Measurements from ENCODE around the gene CCDC142.
"Not testable (repeated sequence)": the region's sequence is repeated elsewhere in the genome, so short reads cannot be mapped to it uniquely, and the experiment has no call there.

The CCDC142 gene

DNA sequence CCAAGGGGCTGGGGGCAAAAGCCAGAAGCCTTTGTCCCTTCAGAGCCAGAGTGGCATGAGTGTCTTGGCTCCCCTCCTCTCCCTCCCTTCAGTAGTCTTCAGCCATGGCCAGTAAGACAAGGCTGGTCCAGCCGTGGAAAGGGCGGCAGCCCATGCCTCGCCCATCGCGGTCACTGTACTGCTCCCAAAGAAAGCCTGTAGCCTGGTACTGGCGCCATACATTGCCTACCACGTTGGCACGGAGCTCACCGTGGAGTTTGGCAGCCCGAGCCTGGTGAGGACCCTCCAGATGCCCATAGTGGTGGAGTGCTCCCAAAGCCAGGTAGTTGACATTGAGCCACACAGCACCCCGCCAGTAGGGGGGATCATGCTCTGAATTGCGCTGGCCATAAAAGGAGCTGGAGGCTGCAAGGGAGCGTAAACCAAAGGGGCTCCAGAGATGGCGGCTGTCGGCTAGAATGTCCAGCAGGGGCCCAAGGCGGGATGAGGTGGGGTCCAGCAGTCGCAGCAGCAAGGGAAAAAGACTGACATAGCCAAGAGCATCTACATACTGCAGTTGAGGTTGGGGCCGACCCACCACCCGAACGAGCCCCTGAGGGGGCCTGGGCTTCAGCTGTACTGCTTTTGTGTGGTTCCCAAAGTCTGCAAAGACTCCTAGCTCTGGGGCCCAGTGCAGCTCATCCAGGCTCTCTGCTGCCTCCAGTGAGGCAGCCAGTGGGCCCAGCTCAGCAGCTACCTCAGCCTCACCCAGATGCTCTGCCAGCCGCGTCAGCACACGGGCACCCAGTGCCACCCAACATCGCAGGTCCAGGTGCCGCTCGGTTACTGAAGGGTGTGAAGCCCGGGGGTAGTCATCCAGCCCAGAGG, 21.4 kb downstream of the CCDC142 start:
- no peak overlapping the region for H4K91ac ChIP-seq (ENCODE audit: low read length)
- peaks cover 27 to 31% of the 10 kb centered on the region in 2 experiments for H3K36me3 ChIP-seq (ENCODE audit: control insufficient read depth in 1 of 2, insufficient read depth in 2 of 2, low read depth in 1 of 2, low read length in 2 of 2)
- 97% methylated on average over 27 of the region's 27 CpGs for WGBS
- H4K8ac ChIP-seq (ENCODE audit: low read length) = no peak overlapping the region
- H3K14ac ChIP-seq (ENCODE audit: low read length in 2 of 2) = no peak overlapping the region
- H3K27ac ChIP-seq (ENCODE audit: low read length, poor library complexity, severe bottlenecking) = no peak overlapping the region
- H3K79me1 ChIP-seq (replicated peaks; ENCODE audit: low read length, poor library complexity, severe bottlenecking) = peaks cover 33% of the 10 kb centered on the region
- peaks cover 8% of the 10 kb centered on the region for H3K4me1 ChIP-seq (ENCODE audit: control insufficient read depth, insufficient read depth, low read depth, low read length)
- no peak overlapping the region for H3K23ac ChIP-seq (ENCODE audit: low read length in 2 of 2)
- H2AFZ ChIP-seq (ENCODE audit: low read depth, low read length) = no peak overlapping the region
- peak overlapping the region in 1 of 2 experiments; percentile 6 for H3K4me3 ChIP-seq (ENCODE audit: insufficient read depth in 1 of 2, low read depth in 1 of 2, low read length in 2 of 2)
- no peaks in the 10 kb centered on the region for H3K27me3 ChIP-seq (ENCODE audit: control insufficient read depth in 1 of 2, insufficient read depth in 1 of 2, low read length in 2 of 2)
- no peak overlapping the region for H2BK15ac ChIP-seq (ENCODE audit: low read depth, poor library complexity, severe bottlenecking)
- H3K9ac ChIP-seq (ENCODE audit: low read length) = no peak overlapping the region
- no peak overlapping the region for H2BK12ac ChIP-seq (ENCODE audit: low read length in 2 of 2)
- H3K18ac ChIP-seq (ENCODE audit: low read depth in 1 of 2, low read length in 2 of 2) = no peak overlapping the region
- H3K4me2 ChIP-seq (ENCODE audit: low read length, poor library complexity, severe bottlenecking) = no peak overlapping the region
- H2BK5ac ChIP-seq (ENCODE audit: low read depth, low read length, poor library complexity, severe bottlenecking) = no peak overlapping the region
- H3K4ac ChIP-seq (ENCODE audit: low read depth in 1 of 2, low read length in 2 of 2) = no peak overlapping the region
- no peak overlapping the region for H2AK5ac ChIP-seq (ENCODE audit: low read length, severe bottlenecking)
- DNase-seq = no peak
- no peak overlapping the region for H2BK120ac ChIP-seq (ENCODE audit: low read depth, low read length)
- H3K9me3 ChIP-seq (ENCODE audit: control insufficient read depth, low read length) = no peaks in the 10 kb centered on the region

GRCh38 chr2:74460187-74460586, 22.6 kb downstream of the CCDC142 start:
- H3K9ac ChIP-seq (ENCODE audit: low read length); H2AFZ ChIP-seq (ENCODE audit: low read depth, low read length); H3K27ac ChIP-seq (ENCODE audit: low read length, poor library complexity, severe bottlenecking); H3K4me3 ChIP-seq (ENCODE audit: insufficient read depth in 1 of 2, low read depth in 1 of 2, low read length in 2 of 2); H3K4me2 ChIP-seq (ENCODE audit: low read length, poor library complexity, severe bottlenecking); H3K9me3 ChIP-seq (ENCODE audit: control insufficient read depth, low read length); H4K8ac ChIP-seq (ENCODE audit: low read length); H2BK12ac ChIP-seq (ENCODE audit: low read length in 2 of 2); H2BK120ac ChIP-seq (ENCODE audit: low read depth, low read length); H2BK5ac ChIP-seq (ENCODE audit: low read depth, low read length, poor library complexity, severe bottlenecking); H2BK15ac ChIP-seq (ENCODE audit: low read depth, poor library complexity, severe bottlenecking); H3K18ac ChIP-seq (ENCODE audit: low read depth in 1 of 2, low read length in 2 of 2); H3K14ac ChIP-seq (ENCODE audit: low read length in 2 of 2); H3K23ac ChIP-seq (ENCODE audit: low read length in 2 of 2); H2AK5ac ChIP-seq (ENCODE audit: low read length, severe bottlenecking); H3K27me3 ChIP-seq (ENCODE audit: control insufficient read depth in 1 of 2, insufficient read depth in 1 of 2, low read length in 2 of 2); H4K91ac ChIP-seq (ENCODE audit: low read length); DNase-seq: not testable (repeated sequence)
- Histone ChIP-seq H3K4ac (ENCODE audit: low read depth in 1 of 2, low read length in 2 of 2) (peak overlapping the region in 1 of 2 experiments; percentile 9), H3K4me1 (ENCODE audit: control insufficient read depth, insufficient read depth, low read depth, low read length) (peaks cover 13% of the 10 kb centered on the region), H3K36me3 (ENCODE audit: control insufficient read depth in 1 of 2, insufficient read depth in 2 of 2, low read depth in 1 of 2, low read length in 2 of 2) (peaks cover 27 to 36% of the 10 kb centered on the region in 2 experiments), H3K79me1 (replicated peaks; ENCODE audit: low read length, poor library complexity, severe bottlenecking) (peaks cover 43% of the 10 kb centered on the region)
- WGBS = 95% methylated on average over 10 of the region's 10 CpGs

DNA sequence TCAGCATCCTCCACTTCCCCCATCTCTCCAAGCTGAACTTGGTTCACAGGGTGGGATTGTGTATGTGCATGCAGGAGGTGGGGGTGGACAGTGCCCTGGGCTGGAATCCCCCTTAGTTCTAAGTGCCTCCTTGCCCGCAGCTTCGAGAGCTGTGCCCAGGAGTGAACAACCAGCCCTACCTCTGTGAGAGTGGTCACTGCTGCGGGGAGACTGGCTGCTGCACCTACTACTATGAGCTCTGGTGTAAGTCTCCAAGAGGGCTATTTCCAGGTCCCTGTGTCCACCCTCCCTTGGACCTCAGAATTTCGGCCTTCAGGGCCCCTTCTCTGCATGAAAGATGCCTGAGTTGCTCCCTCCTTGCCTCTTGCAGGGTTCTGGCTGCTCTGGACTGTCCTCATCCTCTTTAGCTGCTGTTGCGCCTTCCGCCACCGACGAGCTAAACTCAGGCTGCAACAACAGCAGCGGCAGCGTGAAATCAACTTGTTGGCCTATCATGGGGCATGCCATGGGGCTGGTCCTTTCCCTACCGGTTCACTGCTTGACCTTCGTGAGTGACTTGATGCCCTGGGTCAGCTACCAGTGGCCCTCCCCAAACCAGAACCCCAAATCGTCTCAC, 23.2 kb downstream of the CCDC142 start:
- not testable (repeated sequence) for H2BK15ac ChIP-seq (ENCODE audit: low read depth, poor library complexity, severe bottlenecking); H2AFZ ChIP-seq (ENCODE audit: low read depth, low read length); H2BK120ac ChIP-seq (ENCODE audit: low read depth, low read length); H2BK5ac ChIP-seq (ENCODE audit: low read depth, low read length, poor library complexity, severe bottlenecking); H2BK12ac ChIP-seq (ENCODE audit: low read length in 2 of 2); DNase-seq; H3K4ac ChIP-seq (ENCODE audit: low read depth in 1 of 2, low read length in 2 of 2); H4K91ac ChIP-seq (ENCODE audit: low read length); H3K9me3 ChIP-seq (ENCODE audit: control insufficient read depth, low read length); H3K23ac ChIP-seq (ENCODE audit: low read length in 2 of 2); H4K8ac ChIP-seq (ENCODE audit: low read length); H3K27ac ChIP-seq (ENCODE audit: low read length, poor library complexity, severe bottlenecking); H3K18ac ChIP-seq (ENCODE audit: low read depth in 1 of 2, low read length in 2 of 2); H2AK5ac ChIP-seq (ENCODE audit: low read length, severe bottlenecking); H3K14ac ChIP-seq (ENCODE audit: low read length in 2 of 2); H3K27me3 ChIP-seq (ENCODE audit: control insufficient read depth in 1 of 2, insufficient read depth in 1 of 2, low read length in 2 of 2)
- peak overlapping the region in 1 of 2 experiments; percentile 99 for H3K4me3 ChIP-seq (ENCODE audit: insufficient read depth in 1 of 2, low read depth in 1 of 2, low read length in 2 of 2)
- H3K9ac ChIP-seq (ENCODE audit: low read length) = peak overlapping the region; percentile 96
- H3K36me3 ChIP-seq (ENCODE audit: control insufficient read depth in 1 of 2, insufficient read depth in 2 of 2, low read depth in 1 of 2, low read length in 2 of 2) = peaks cover 27 to 36% of the 10 kb centered on the region in 2 experiments
- H3K4me2 ChIP-seq (ENCODE audit: low read length, poor library complexity, severe bottlenecking) = peak overlapping the region; percentile 24
- H3K4me1 ChIP-seq (ENCODE audit: control insufficient read depth, insufficient read depth, low read depth, low read length) = peaks cover 13% of the 10 kb centered on the region
- peaks cover 43% of the 10 kb centered on the region for H3K79me1 ChIP-seq (replicated peaks; ENCODE audit: low read length, poor library complexity, severe bottlenecking)
- 90% methylated on average over 13 of the region's 13 CpGs for WGBS

- H2AK5ac ChIP-seq (ENCODE audit: low read length, severe bottlenecking) = peak overlapping the region; percentile 90
- H3K4ac ChIP-seq (ENCODE audit: low read depth in 1 of 2, low read length in 2 of 2) = peak overlapping the region; percentile 64 to 94
- no peak overlapping the region for H2AFZ ChIP-seq (ENCODE audit: low read depth, low read length)
- H3K14ac ChIP-seq (ENCODE audit: low read length in 2 of 2) = peak overlapping the region in 1 of 2 experiments; percentile 53
- no peaks in the 10 kb centered on the region for H3K27me3 ChIP-seq (ENCODE audit: control insufficient read depth in 1 of 2, insufficient read depth in 1 of 2, low read length in 2 of 2)
- no peaks in the 10 kb centered on the region for H3K9me3 ChIP-seq (ENCODE audit: control insufficient read depth, low read length)
- H3K18ac ChIP-seq (ENCODE audit: low read depth in 1 of 2, low read length in 2 of 2) = peak overlapping the region; percentile 67 to 76
- no peak overlapping the region for H2BK120ac ChIP-seq (ENCODE audit: low read depth, low read length)
- no peak overlapping the region for H2BK5ac ChIP-seq (ENCODE audit: low read depth, low read length, poor library complexity, severe bottlenecking)
- H3K4me1 ChIP-seq (ENCODE audit: control insufficient read depth, insufficient read depth, low read depth, low read length) = peaks cover 13% of the 10 kb centered on the region
- H3K9ac ChIP-seq (ENCODE audit: low read length) = peak overlapping the region; percentile 96
- WGBS = 0% methylated on average over 4 of the region's 10 CpGs
- H2BK15ac ChIP-seq (ENCODE audit: low read depth, poor library complexity, severe bottlenecking) = no peak overlapping the region
- peak; percentile 46 for DNase-seq
- H4K8ac ChIP-seq (ENCODE audit: low read length) = peak overlapping the region; percentile 16
- peak overlapping the region; percentile 72 to 99 for H3K4me3 ChIP-seq (ENCODE audit: insufficient read depth in 1 of 2, low read depth in 1 of 2, low read length in 2 of 2)
- H3K27ac ChIP-seq (ENCODE audit: low read length, poor library complexity, severe bottlenecking) = peak overlapping the region; percentile 55
- peak overlapping the region in 1 of 2 experiments; percentile 35 for H3K23ac ChIP-seq (ENCODE audit: low read length in 2 of 2)
- H3K36me3 ChIP-seq (ENCODE audit: control insufficient read depth in 1 of 2, insufficient read depth in 2 of 2, low read depth in 1 of 2, low read length in 2 of 2) = peaks cover 27 to 36% of the 10 kb centered on the region in 2 experiments
- H2BK12ac ChIP-seq (ENCODE audit: low read length in 2 of 2) = peak overlapping the region in 1 of 2 experiments; percentile 10
- H3K79me1 ChIP-seq (replicated peaks; ENCODE audit: low read length, poor library complexity, severe bottlenecking) = peaks cover 43% of the 10 kb centered on the region
- H3K4me2 ChIP-seq (ENCODE audit: low read length, poor library complexity, severe bottlenecking) = peak overlapping the region; percentile 57
- H4K91ac ChIP-seq (ENCODE audit: low read length) = peak overlapping the region; percentile 88
Measured at GRCh38 chr2:74458938-74459363, 23.8 kb downstream of the CCDC142 start.
